HG03558 (cell line): ENCODE data around the gene LRRC41.
"Not testable (repeated sequence)": the region's sequence is repeated elsewhere in the genome, so short reads cannot be mapped to it uniquely, and the experiment has no call there.

Source experiments
- ATAC-seq: cut with Tn5 transposase; IDR thresholded peaks from one replicate; pipeline ENCODE4 v1.9.1; 2021; ENCODE audit warnings: moderate number of reproducible peaks; ENCODE audit not compliant: unreplicated experiment; ENCODE audit errors: extremely low read depth

LRRC41 gene

DNA sequence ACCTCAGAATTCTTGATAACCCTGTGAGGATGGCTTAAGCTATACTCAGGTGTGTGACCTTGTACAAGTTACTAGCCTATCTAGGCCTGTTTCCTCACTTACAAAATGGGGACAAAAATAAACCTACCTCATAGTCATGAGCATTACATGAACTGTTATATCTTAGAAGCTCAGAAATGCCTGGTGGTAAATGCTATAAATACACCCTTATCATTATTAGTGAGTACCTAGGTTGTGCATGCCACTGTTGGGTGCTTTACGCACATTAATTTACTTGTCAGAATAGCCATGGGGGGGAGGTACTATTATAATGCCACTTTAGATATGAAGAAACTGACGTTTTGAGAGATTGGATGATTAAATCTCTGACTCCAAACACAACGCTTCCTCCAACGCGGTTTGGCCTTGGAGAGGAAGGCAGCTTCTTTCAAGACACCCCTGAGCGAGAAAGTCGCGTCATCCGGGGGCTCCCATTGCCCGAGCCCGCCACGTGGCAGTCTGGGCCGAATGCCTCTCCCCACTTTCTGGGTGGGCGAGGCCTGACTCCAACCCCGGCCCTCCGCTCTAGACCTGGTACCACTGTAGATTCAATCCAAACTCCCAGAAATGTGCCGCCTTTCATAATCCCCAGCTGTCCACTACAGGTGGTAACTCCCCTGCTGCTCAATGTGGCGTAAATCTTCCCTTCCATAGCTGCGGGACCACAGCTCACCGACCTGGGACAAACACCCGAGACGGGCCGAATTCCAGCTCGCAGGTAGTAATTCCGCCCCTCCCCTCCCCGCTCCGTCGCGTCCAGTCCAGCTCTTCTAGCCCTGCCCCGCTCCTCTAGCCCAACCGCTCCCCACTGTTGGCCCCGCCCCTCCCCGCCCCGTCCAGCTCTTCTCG is 56.6 kb downstream of the LRRC41 start:
- ATAC-seq, result peak; percentile 17

- ATAC-seq, result not testable (repeated sequence)
Observed at GRCh38 chr1:46246136-46246535, 57.3 kb downstream of the LRRC41 start.

DNA sequence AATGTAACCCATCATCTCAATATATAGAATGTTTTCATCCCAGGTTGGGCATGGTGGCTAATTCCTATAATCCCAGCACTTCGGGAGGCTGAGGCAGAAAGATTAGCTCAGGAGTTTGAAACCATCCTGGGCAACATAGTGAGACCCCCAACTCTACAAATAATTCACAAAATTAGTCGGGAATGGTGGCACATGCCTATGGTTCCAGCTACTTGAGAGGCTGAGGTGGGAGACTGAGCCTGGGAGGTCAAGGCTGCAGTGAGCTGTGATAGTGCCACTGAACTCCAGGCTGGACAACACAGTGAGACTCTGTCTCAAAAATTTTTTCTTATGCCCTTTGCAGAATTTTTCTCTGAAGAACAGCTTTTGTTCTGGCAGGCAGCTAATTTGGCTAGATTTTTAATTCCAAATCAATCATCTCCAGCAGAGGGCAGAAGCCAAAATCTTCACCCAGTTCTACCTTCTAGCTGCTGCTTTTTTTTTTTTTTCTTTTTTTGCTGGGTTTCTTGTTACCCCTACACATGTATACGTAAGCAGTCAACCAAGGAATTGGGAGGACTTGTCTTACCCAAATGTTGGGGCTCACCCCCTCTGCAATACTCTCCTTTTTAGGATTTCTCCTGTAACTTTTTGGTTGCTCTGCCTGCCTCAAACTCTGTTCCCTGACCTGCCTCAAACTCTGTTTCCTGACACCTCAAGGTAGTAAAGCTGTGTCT is 58.6 kb downstream of the LRRC41 start:
- no peak for ATAC-seq

- ATAC-seq, result not testable (repeated sequence)
Observed at GRCh38 chr1:46243831-46244230, 59.6 kb downstream of the LRRC41 start.

- no peak for ATAC-seq
Observed at GRCh38 chr1:46242918-46243317, 60.5 kb downstream of the LRRC41 start.

DNA sequence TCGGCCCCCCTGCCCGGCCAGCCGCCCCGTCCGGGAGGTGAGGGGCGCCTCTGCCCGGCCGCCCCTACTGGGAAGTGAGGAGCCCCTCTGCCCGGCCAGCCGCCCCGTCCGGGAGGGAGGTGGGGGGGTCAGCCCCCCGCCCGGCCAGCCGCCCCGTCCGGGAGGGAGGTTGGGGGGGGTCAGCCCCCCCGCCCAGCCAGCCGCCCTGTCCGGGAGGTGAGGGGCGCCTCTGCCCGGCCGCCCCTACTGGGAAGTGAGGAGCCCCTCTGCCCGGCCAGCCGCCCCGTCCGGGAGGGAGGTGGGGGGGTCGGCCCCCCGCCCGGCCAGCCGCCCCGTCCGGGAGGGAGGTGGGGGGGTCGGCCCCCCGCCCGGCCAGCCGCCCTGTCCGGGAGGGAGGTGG is 61.7 kb downstream of the LRRC41 start:
- not testable (repeated sequence) for ATAC-seq

DNA sequence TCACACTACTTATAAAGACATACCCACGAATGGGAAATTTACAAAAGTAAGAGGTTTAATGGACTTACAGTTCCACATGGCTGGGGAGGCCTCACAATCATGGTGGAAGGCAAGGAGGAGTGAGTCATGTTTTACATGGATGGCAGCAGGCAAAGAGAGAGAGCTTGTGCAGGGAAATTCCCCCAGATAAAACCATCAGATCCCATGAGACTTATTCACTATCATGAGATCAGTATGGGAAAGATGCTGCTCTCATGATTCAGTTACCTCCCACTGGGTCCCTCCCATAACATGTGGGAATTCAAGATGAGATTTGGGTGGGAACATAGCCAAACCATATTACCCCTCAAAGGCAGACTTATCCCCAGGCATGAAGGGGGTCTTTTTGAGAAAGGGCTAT is 64.6 kb downstream of the LRRC41 start:
- not testable (repeated sequence) for ATAC-seq

DNA sequence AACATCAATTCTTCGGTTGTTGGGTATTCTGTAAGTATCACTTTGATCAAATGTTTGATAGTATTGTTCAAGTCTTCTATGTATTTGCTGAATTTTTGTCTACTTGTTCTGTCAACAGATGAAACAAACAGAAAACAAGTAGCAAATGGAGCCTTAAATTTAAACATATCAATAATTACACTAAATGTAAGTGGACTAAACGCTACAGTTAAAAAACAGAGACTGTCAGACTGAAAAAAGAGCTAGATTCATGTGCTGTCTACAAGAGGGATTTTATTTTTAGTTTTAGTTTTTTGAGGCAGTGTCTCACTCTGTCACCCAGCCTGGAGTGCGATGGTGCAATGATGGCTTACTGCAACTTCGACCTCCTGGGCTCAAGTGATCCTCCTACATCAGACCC is 66.5 kb downstream of the LRRC41 start:
- no peak for ATAC-seq

GRCh38 chr1:46231231-46231630 is 72.2 kb downstream of the LRRC41 start:
- ATAC-seq, result not testable (repeated sequence)
